Colon (tissue), 2 donors: Measurements from ENCODE around the gene CNTNAP5.

Experiments used
- FAIRE-seq: peaks from 2 replicates; lab custom pipeline; 2012; peaks lifted over from hg19 to GRCh38; lab: Jason Lieb, UNC
- donor health status: control.
- donor health status: control.

CNTNAP5 gene

GRCh38 chr2:124063596-124063995, 38.5 kb downstream of the CNTNAP5 start:
- FAIRE-seq: no peak

GRCh38 chr2:124065636-124066035, 40.5 kb downstream of the CNTNAP5 start:
- no peak for FAIRE-seq

GRCh38 chr2:124066776-124067175, 41.7 kb downstream of the CNTNAP5 start:
- no peak for FAIRE-seq

- no peak for FAIRE-seq
Measured at GRCh38 chr2:124079045-124079444, 54.0 kb downstream of the CNTNAP5 start.

- FAIRE-seq: no peak
Measured at GRCh38 chr2:124080281-124081153, 55.4 kb downstream of the CNTNAP5 start.

- no peak for FAIRE-seq
Measured at GRCh38 chr2:124081154-124081716, 56.1 kb downstream of the CNTNAP5 start.

- no peak for FAIRE-seq
Measured at GRCh38 chr2:124088616-124089015, 63.5 kb downstream of the CNTNAP5 start.

GRCh38 chr2:124091721-124092120, 66.6 kb downstream of the CNTNAP5 start:
- FAIRE-seq: no peak

GRCh38 chr2:124092651-124093050, 67.6 kb downstream of the CNTNAP5 start:
- no peak for FAIRE-seq

- FAIRE-seq: no peak
Measured at GRCh38 chr2:124104914-124105313, 79.8 kb downstream of the CNTNAP5 start.

- FAIRE-seq: no peak
Measured at GRCh38 chr2:124112206-124112605, 87.1 kb downstream of the CNTNAP5 start.

- FAIRE-seq: no peak
Measured at GRCh38 chr2:124112966-124113365, 87.9 kb downstream of the CNTNAP5 start.

- no peak for FAIRE-seq
Measured at GRCh38 chr2:124120246-124120645, 95.2 kb downstream of the CNTNAP5 start.

GRCh38 chr2:124121106-124121505, 96.0 kb downstream of the CNTNAP5 start:
- FAIRE-seq: no peak

GRCh38 chr2:124121760-124122275, 96.7 kb downstream of the CNTNAP5 start:
- no peak for FAIRE-seq

GRCh38 chr2:124122340-124122739, 97.3 kb downstream of the CNTNAP5 start:
- no peak for FAIRE-seq

- no peak for FAIRE-seq
Measured at GRCh38 chr2:124131276-124131675, 106.2 kb downstream of the CNTNAP5 start.

GRCh38 chr2:124136110-124136509, 111.0 kb downstream of the CNTNAP5 start:
- no peak for FAIRE-seq

GRCh38 chr2:124138076-124138475, 113.0 kb downstream of the CNTNAP5 start:
- FAIRE-seq: no peak

GRCh38 chr2:124145982-124146381, 120.9 kb downstream of the CNTNAP5 start:
- no peak for FAIRE-seq

GRCh38 chr2:124147552-124147951, 122.5 kb downstream of the CNTNAP5 start:
- no peak for FAIRE-seq

- no peak for FAIRE-seq
Measured at GRCh38 chr2:124149571-124149970, 124.5 kb downstream of the CNTNAP5 start.

- FAIRE-seq: no peak
Measured at GRCh38 chr2:124151691-124152090, 126.6 kb downstream of the CNTNAP5 start.

GRCh38 chr2:124153713-124154112, 128.6 kb downstream of the CNTNAP5 start:
- FAIRE-seq: no peak
